Measurements from ENCODE around the gene AFF3. TPM values are rescaled to one million over a fixed set of nuclear protein-coding genes. Genes with fewer than 3 reads are reported as not detected.
"Not testable (repeated sequence)": the region's sequence is repeated elsewhere in the genome, so short reads cannot be mapped to it uniquely, and the experiment has no call there.

AFF3 gene
- total and polyA plus RNA-seq, 7 experiments from 2014 or later, result 3.0 to 24.1 (median 19.8) TPM

DNA sequence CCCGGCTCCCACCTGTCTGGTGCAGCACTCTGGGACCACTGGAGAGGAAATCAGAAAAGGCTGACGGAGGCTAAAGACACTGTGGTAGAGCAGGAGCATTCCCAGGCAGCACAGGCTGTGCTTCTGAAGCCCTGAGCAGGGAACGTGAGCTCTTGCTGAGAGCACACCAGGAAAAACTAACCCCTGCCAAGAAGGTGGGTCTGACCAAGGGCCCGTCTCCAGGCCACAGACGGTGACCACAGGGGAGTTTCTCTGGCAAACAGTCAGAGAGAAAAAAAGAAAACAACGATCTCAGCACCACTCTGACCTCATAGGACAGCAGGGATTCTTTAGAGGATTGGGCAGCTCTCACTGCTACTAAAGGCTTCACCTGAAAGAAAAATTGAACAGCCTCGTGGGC is 201.4 kb downstream of the AFF3 start:
- H3K4me3 ChIP-seq (ENCODE audit: low read length), result no peak overlapping the region
- H3K9me3 Mint-ChIP-seq, result peaks cover 0 to 4% (median 0%) of the 10 kb centered on the region in 11 donors
- H3K4me1 ChIP-seq (ENCODE audit: control insufficient read depth in 2 of 2, insufficient read depth in 2 of 2, low read length in 2 of 2), result no peaks in the 10 kb centered on the region
- H3K4me1 Mint-ChIP-seq, result no peaks in the 10 kb centered on the region
- no peaks in the 10 kb centered on the region for H3K9me3 ChIP-seq (ENCODE audit: control insufficient read depth in 2 of 3, low read length in 3 of 3)
- ATAC-seq (no peak), DNase-seq (no peak)
- no peak overlapping the region for H3K27ac ChIP-seq (ENCODE audit: low read depth, low read length)
- H3K36me3 ChIP-seq (ENCODE audit: control insufficient read depth in 2 of 3, insufficient read depth in 3 of 3, low read length in 3 of 3), result no peaks in the 10 kb centered on the region
- no peaks in the 10 kb centered on the region for H3K27me3 ChIP-seq (ENCODE audit: control insufficient read depth in 2 of 2, insufficient read depth in 2 of 2, low read length in 2 of 2)
- H3K27me3 Mint-ChIP-seq, result no peaks in the 10 kb centered on the region
- CTCF ChIA-PET, result interaction anchor here (0.7 kb wide), 1 partner anchor 244 kb away, joined by 3 read pairs; no protein-coding TSS in a partner anchor
- no peak overlapping the region for H3K4me3 Mint-ChIP-seq
- POLR2A ChIA-PET, result no interaction called here
- peak overlapping the region in 1 of 9 donors; percentile 52 for H3K27ac Mint-ChIP-seq
- peaks cover 0 to 19% (median 12%) of the 10 kb centered on the region in 5 donors for H3K36me3 Mint-ChIP-seq
- intact Hi-C loops (cut with micrococcal nuclease), result no loop called here

DNA sequence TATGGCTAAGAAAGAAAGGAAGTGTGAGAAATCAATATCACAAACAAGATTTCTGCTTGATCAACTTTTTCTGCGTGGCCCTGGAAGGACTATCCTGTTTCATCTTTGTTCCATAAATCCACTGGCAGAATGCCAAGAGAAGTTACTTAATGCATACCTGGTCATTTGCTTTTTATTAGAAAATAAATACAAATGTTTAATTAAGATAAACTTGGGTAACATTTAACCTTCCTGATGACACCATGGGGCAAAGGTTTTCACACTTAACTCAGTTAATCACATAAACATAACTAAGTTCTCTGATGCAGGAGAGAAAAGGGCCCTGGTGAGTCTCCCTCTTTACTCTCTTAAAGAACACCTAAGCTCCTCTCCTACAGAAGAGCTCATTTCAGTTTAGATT is 203.3 kb downstream of the AFF3 start:
- no peaks in the 10 kb centered on the region for H3K27me3 Mint-ChIP-seq
- H3K4me1 ChIP-seq (ENCODE audit: control insufficient read depth in 2 of 2, insufficient read depth in 2 of 2, low read length in 2 of 2), result no peaks in the 10 kb centered on the region
- intact Hi-C loops (cut with micrococcal nuclease), result no loop called here
- ChIA-PET CTCF (no interaction called here), POLR2A (no interaction called here)
- ATAC-seq, result no peak
- H3K27ac Mint-ChIP-seq, result no peak overlapping the region
- H3K4me3 Mint-ChIP-seq, result no peak overlapping the region
- no peaks in the 10 kb centered on the region for H3K27me3 ChIP-seq (ENCODE audit: control insufficient read depth in 2 of 2, insufficient read depth in 2 of 2, low read length in 2 of 2)
- no peaks in the 10 kb centered on the region for H3K36me3 ChIP-seq (ENCODE audit: control insufficient read depth in 2 of 3, insufficient read depth in 3 of 3, low read length in 3 of 3)
- H3K36me3 Mint-ChIP-seq, result peaks cover 0 to 27% (median 21%) of the 10 kb centered on the region in 5 donors
- H3K9me3 Mint-ChIP-seq, result peaks cover 0 to 2% (median 0%) of the 10 kb centered on the region in 11 donors
- no peaks in the 10 kb centered on the region for H3K4me1 Mint-ChIP-seq
- no peak for DNase-seq
- H3K4me3 ChIP-seq (ENCODE audit: low read length), result no peak overlapping the region
- H3K27ac ChIP-seq (ENCODE audit: low read depth, low read length), result no peak overlapping the region
- H3K9me3 ChIP-seq (ENCODE audit: control insufficient read depth in 2 of 3, low read length in 3 of 3), result no peaks in the 10 kb centered on the region

DNA sequence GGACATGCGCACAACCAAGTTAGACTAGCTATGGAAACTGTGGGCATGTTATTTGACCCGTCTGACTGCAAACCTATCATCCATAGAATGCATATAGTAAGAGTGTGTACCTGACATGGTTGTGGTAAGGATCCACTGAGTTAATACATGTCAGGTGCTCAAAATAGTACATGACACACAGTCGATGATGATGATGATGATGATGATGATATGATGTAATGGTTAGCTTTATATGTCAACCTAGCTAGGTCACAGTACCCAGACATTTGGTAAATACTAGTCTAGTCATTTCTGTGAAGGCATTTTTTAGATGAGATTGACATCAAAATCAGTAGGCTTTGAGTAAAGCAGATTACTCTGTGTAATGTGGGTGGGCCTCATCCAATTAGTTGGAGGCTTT is 204.1 kb downstream of the AFF3 start:
- ATAC-seq, result no peak
- H3K4me3 Mint-ChIP-seq, result no peak overlapping the region
- H3K36me3 ChIP-seq (ENCODE audit: control insufficient read depth in 2 of 3, insufficient read depth in 3 of 3, low read length in 3 of 3), result no peaks in the 10 kb centered on the region
- CTCF ChIA-PET, result no interaction called here
- H3K27ac Mint-ChIP-seq, result no peak overlapping the region
- no peaks in the 10 kb centered on the region for H3K4me1 ChIP-seq (ENCODE audit: control insufficient read depth in 2 of 2, insufficient read depth in 2 of 2, low read length in 2 of 2)
- no peaks in the 10 kb centered on the region for H3K27me3 ChIP-seq (ENCODE audit: control insufficient read depth in 2 of 2, insufficient read depth in 2 of 2, low read length in 2 of 2)
- no peaks in the 10 kb centered on the region for H3K4me1 Mint-ChIP-seq
- no peak overlapping the region for H3K4me3 ChIP-seq (ENCODE audit: low read length)
- no peaks in the 10 kb centered on the region for H3K9me3 ChIP-seq (ENCODE audit: control insufficient read depth in 2 of 3, low read length in 3 of 3)
- no peak for DNase-seq
- POLR2A ChIA-PET, result no interaction called here
- no peak overlapping the region for H3K27ac ChIP-seq (ENCODE audit: low read depth, low read length)
- H3K9me3 Mint-ChIP-seq, result peaks cover 0 to 3% (median 0%) of the 10 kb centered on the region in 11 donors
- H3K27me3 Mint-ChIP-seq, result no peaks in the 10 kb centered on the region
- intact Hi-C loops (cut with micrococcal nuclease), result no loop called here
- peaks cover 0 to 32% (median 28%) of the 10 kb centered on the region in 5 donors for H3K36me3 Mint-ChIP-seq

DNA sequence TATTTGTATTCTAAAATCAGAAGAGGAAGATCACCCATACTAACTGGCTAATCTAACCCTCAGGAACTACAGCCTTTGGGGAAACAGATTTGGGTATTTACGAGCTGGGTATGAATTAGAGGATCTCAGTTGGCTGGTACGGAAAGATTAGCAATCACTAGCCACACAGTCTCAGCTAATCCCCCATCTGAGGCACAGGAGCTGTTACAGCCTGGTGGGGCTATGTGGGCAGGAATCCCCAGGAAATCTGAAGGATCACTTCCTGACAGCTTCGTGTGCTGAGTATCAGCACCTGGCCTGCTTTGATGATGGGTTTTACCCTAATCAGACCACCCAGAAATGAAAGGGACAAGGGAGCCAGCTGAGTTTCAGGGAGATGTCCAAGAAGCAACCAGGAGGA is 206.3 kb downstream of the AFF3 start:
- CTCF ChIA-PET, result no interaction called here
- no peak overlapping the region for H3K4me3 Mint-ChIP-seq
- intact Hi-C loops (cut with micrococcal nuclease), result no loop called here
- peaks cover 0 to 3% (median 0%) of the 10 kb centered on the region in 11 donors for H3K9me3 Mint-ChIP-seq
- H3K27ac ChIP-seq (ENCODE audit: low read depth, low read length), result no peak overlapping the region
- ATAC-seq (no peak), DNase-seq (no peak)
- H3K4me1 Mint-ChIP-seq, result no peaks in the 10 kb centered on the region
- no peak overlapping the region for H3K4me3 ChIP-seq (ENCODE audit: low read length)
- no peaks in the 10 kb centered on the region for H3K36me3 ChIP-seq (ENCODE audit: control insufficient read depth in 2 of 3, insufficient read depth in 3 of 3, low read length in 3 of 3)
- H3K27me3 Mint-ChIP-seq, result no peaks in the 10 kb centered on the region
- no peak overlapping the region for H3K27ac Mint-ChIP-seq
- no peaks in the 10 kb centered on the region for H3K4me1 ChIP-seq (ENCODE audit: control insufficient read depth in 2 of 2, insufficient read depth in 2 of 2, low read length in 2 of 2)
- POLR2A ChIA-PET, result no interaction called here
- no peaks in the 10 kb centered on the region for H3K9me3 ChIP-seq (ENCODE audit: control insufficient read depth in 2 of 3, low read length in 3 of 3)
- H3K27me3 ChIP-seq (ENCODE audit: control insufficient read depth in 2 of 2, insufficient read depth in 2 of 2, low read length in 2 of 2), result no peaks in the 10 kb centered on the region
- H3K36me3 Mint-ChIP-seq, result peaks cover 0 to 42% (median 25%) of the 10 kb centered on the region in 5 donors

DNA sequence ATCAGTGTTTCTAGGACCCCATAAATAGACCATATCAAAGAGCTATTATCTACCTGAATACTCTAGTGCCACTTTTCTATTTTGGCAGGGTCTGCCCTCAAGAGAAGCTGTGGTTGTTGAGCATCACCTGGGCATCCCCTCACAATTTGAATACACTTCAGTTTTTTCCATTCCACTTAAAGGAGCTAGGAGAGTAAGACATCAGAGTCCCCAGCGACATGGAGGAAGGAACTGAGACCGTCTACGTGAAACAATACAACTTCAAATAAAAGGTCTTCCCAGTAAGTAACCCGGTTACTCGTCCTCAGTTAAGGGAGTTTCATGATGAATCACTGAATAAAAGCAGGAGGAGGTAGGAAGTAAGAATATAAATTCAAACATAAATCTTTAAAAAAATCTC is 206.7 kb downstream of the AFF3 start:
- peaks cover 0 to 3% (median 0%) of the 10 kb centered on the region in 11 donors for H3K9me3 Mint-ChIP-seq
- Histone ChIP-seq H3K4me1 (ENCODE audit: control insufficient read depth in 2 of 2, insufficient read depth in 2 of 2, low read length in 2 of 2) (no peaks in the 10 kb centered on the region), H3K27me3 (ENCODE audit: control insufficient read depth in 2 of 2, insufficient read depth in 2 of 2, low read length in 2 of 2) (no peaks in the 10 kb centered on the region), H3K9me3 (ENCODE audit: control insufficient read depth in 2 of 3, low read length in 3 of 3) (no peaks in the 10 kb centered on the region), H3K4me3 (ENCODE audit: low read length) (no peak overlapping the region), H3K36me3 (ENCODE audit: control insufficient read depth in 2 of 3, insufficient read depth in 3 of 3, low read length in 3 of 3) (no peaks in the 10 kb centered on the region), H3K27ac (ENCODE audit: low read depth, low read length) (no peak overlapping the region)
- no peak overlapping the region for H3K4me3 Mint-ChIP-seq
- H3K27ac Mint-ChIP-seq, result no peak overlapping the region
- ATAC-seq (no peak), DNase-seq (no peak)
- no peaks in the 10 kb centered on the region for H3K4me1 Mint-ChIP-seq
- ChIA-PET CTCF (no interaction called here), POLR2A (no interaction called here)
- intact Hi-C loops (cut with micrococcal nuclease), result no loop called here
- H3K36me3 Mint-ChIP-seq, result peaks cover 0 to 42% (median 25%) of the 10 kb centered on the region in 5 donors
- H3K27me3 Mint-ChIP-seq, result no peaks in the 10 kb centered on the region

DNA sequence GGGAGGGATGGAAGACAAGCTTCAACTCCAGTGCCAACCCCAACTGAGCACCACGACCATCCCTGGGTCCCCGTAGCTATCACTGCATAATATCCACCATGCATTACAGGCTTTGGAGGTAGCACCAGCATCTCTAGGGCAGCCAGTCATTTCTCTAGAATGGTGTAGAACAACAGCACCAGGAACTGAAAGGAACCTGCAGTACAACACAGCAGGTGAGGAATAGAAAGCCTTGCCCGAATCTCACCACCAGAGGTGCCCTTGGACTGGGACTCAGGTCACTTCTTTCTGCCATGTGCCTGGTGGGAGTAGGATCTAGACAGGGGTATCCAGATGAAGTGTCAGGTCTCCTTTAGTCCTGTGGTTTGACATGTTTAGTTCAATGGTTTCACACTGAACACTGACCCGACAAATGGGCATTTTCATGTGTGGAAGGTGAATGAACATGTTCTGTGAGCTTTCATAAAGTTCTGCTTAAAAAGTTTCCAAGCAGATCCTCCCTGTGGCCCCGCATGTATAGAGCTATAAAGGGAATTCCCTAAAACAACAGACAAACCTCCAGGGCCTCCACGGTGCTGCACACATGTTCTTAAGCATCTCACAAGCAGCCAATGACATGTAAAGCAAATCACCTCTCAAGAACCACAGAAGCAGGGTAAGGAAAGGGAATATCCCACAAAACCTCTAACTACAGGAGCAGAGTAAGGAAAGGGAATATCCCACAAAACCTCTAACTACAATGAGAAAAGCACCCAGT is 208.3 kb downstream of the AFF3 start:
- Histone ChIP-seq H3K27me3 (ENCODE audit: control insufficient read depth in 2 of 2, insufficient read depth in 2 of 2, low read length in 2 of 2) (no peaks in the 10 kb centered on the region), H3K36me3 (ENCODE audit: control insufficient read depth in 2 of 3, insufficient read depth in 3 of 3, low read length in 3 of 3) (no peaks in the 10 kb centered on the region), H3K4me3 (ENCODE audit: low read length) (no peak overlapping the region), H3K27ac (ENCODE audit: low read depth, low read length) (no peak overlapping the region), H3K4me1 (ENCODE audit: control insufficient read depth in 2 of 2, insufficient read depth in 2 of 2, low read length in 2 of 2) (no peaks in the 10 kb centered on the region), H3K9me3 (ENCODE audit: control insufficient read depth in 2 of 3, low read length in 3 of 3) (no peaks in the 10 kb centered on the region)
- H3K36me3 Mint-ChIP-seq, result peaks cover 0 to 42% (median 18%) of the 10 kb centered on the region in 5 donors
- DNase-seq, result no peak
- H3K27me3 Mint-ChIP-seq, result no peaks in the 10 kb centered on the region
- peaks cover 0 to 3% (median 0%) of the 10 kb centered on the region in 11 donors for H3K9me3 Mint-ChIP-seq
- H3K4me3 Mint-ChIP-seq, result no peak overlapping the region
- intact Hi-C loops (cut with micrococcal nuclease), result no loop called here
- no peak overlapping the region for H3K27ac Mint-ChIP-seq
- H3K4me1 Mint-ChIP-seq, result no peaks in the 10 kb centered on the region
- ChIA-PET POLR2A (no interaction called here), CTCF (no interaction called here)
- ATAC-seq, result no peak

DNA sequence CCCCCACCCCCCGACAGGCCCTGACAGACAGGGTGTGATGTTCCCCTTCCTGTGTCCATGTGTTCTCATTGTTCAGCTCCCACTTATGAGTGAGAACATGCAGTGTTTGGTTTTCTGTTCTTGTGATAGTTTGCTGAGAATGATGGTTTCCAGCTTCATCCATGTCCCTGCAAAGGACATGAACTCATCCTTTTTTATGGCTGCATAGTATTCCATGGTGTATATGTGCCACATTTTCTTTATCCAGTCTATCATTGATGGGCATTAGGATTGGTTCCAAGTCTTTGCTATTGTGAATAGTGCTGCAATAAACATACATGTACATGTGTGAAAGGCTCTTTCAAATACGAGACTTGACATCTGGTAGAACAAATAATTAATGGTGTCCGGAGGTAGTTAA is 208.9 kb downstream of the AFF3 start:
- H3K36me3 ChIP-seq (ENCODE audit: control insufficient read depth in 2 of 3, insufficient read depth in 3 of 3, low read length in 3 of 3); CTCF ChIA-PET; H3K27ac Mint-ChIP-seq; H3K27ac ChIP-seq (ENCODE audit: low read depth, low read length); intact Hi-C loops (cut with micrococcal nuclease); H3K4me1 ChIP-seq (ENCODE audit: control insufficient read depth in 2 of 2, insufficient read depth in 2 of 2, low read length in 2 of 2); H3K4me3 ChIP-seq (ENCODE audit: low read length); POLR2A ChIA-PET; DNase-seq; H3K27me3 ChIP-seq (ENCODE audit: control insufficient read depth in 2 of 2, insufficient read depth in 2 of 2, low read length in 2 of 2); H3K9me3 ChIP-seq (ENCODE audit: control insufficient read depth in 2 of 3, low read length in 3 of 3); H3K9me3 Mint-ChIP-seq; H3K4me1 Mint-ChIP-seq; ATAC-seq; H3K27me3 Mint-ChIP-seq; H3K4me3 Mint-ChIP-seq: not testable (repeated sequence)
- H3K36me3 Mint-ChIP-seq, result peaks cover 0 to 42% (median 18%) of the 10 kb centered on the region in 5 donors
